Neural cell (in vitro differentiated cells): Measurements from ENCODE around the gene C12orf75. TPM values are rescaled to one million over a fixed set of nuclear protein-coding genes. Genes with fewer than 3 reads are reported as not detected.
"Not testable (repeated sequence)": the region's sequence is repeated elsewhere in the genome, so short reads cannot be mapped to it uniquely, and the experiment has no call there.

Source experiments
- H2AFZ ChIP-seq: fragments of 200-600, 300-800 bp; sonication (generic), shearing (Covaris generic); 2 replicates; pipeline ENCODE4 v1.6.0; 2014; ENCODE audit warnings: low read depth, mild to moderate bottlenecking, antibody characterized with exemption, low read length, moderate library complexity
- H3F3A ChIP-seq: fragments of 200-600 bp; shearing (Covaris generic); 2 replicates; pipeline ENCODE4 v1.6.1; 2016; ENCODE audit warnings: mild to moderate bottlenecking, moderate library complexity, mixed read lengths, antibody characterized with exemption, low read length; ENCODE audit not compliant: insufficient read depth, poor library complexity, severe bottlenecking
- H3K27ac ChIP-seq: fragments of 200-600, 300-800 bp; sonication (generic), shearing (Covaris generic); 2 replicates; pipeline ENCODE4 v1.5.1; 2014; ENCODE audit warnings: mild to moderate bottlenecking, low read length, moderate library complexity
- H3K27me3 ChIP-seq: fragments of 300-800, 200-600 bp; sonication (generic), shearing (Covaris generic); 2 replicates; pipeline ENCODE4 v1.6.0; 2014; ENCODE audit warnings: mild to moderate bottlenecking, low read depth, low read length, moderate library complexity; ENCODE audit not compliant: insufficient read depth
- H3K36me3 ChIP-seq: fragments of 300-800, 200-600 bp; sonication (generic), shearing (Covaris generic); 2 replicates; pipeline ENCODE4 v1.5.1; 2014; ENCODE audit warnings: mild to moderate bottlenecking, antibody characterized with exemption, low read length, moderate library complexity; ENCODE audit not compliant: insufficient read depth
- H3K4me2 ChIP-seq: fragments of 300-800, 200-600 bp; sonication (generic), shearing (Covaris generic); 2 replicates; pipeline ENCODE4 v1.6.0; 2014; ENCODE audit warnings: mild to moderate bottlenecking, low read length
- H3K4me3 ChIP-seq: fragments of 300-800, 200-600 bp; sonication (generic), shearing (Covaris generic); 2 replicates; pipeline ENCODE4 v1.5.1; 2014; ENCODE audit warnings: mild to moderate bottlenecking, low read length, moderate library complexity
- H3K79me2 ChIP-seq: fragments of 200-600 bp; shearing (Covaris generic); replicated peaks from 2 replicates; pipeline ENCODE4 v1.6.0; 2014; ENCODE audit warnings: mild to moderate bottlenecking, low read length, moderate library complexity; ENCODE audit not compliant: insufficient read depth
- H3K9ac ChIP-seq: fragments of 300-800, 200-600 bp; sonication (generic), shearing (Covaris generic); 2 replicates; pipeline ENCODE4 v1.6.1; 2016; ENCODE audit warnings: mild to moderate bottlenecking, low read length, mixed read lengths
- H3K9me2 ChIP-seq: fragments of 200-600 bp; shearing (Covaris generic); 2 replicates; pipeline ENCODE4 v1.6.1; 2016; ENCODE audit warnings: mild to moderate bottlenecking, low read length, mixed read lengths; ENCODE audit not compliant: insufficient read depth
- H3K9me3 ChIP-seq: fragments of 200-600, 300-800 bp; sonication (generic), shearing (Covaris generic); 2 replicates; pipeline ENCODE4 v1.6.1; 2016; ENCODE audit warnings: mild to moderate bottlenecking, mixed run types, low read length, moderate library complexity, mixed read lengths
- H4K20me1 ChIP-seq: fragments of 200-600 bp; shearing (Covaris generic); 2 replicates; pipeline ENCODE4 v1.6.1; 2016; ENCODE audit warnings: mild to moderate bottlenecking, mixed run types; ENCODE audit not compliant: insufficient read depth
- EP300 ChIP-seq: fragments of 450-650 bp; conservative IDR thresholded peaks from 2 replicates; pipeline ENCODE4 v1.6.1; 2014; ENCODE audit warnings: antibody characterized with exemption, mild to moderate bottlenecking, moderate library complexity; ENCODE audit not compliant: poor library complexity, severe bottlenecking
- EZH2 ChIP-seq: fragments of 200-600, 300-800 bp; shearing (Covaris generic), sonication (generic); IDR thresholded peaks from 2 replicates; pipeline ENCODE4 v1.6.1; 2014; ENCODE audit warnings: antibody characterized with exemption, low read length, borderline replicate concordance, mild to moderate bottlenecking; ENCODE audit not compliant: insufficient read depth, poor library complexity, severe bottlenecking
- MXI1 ChIP-seq: fragments of 450-650 bp; conservative IDR thresholded peaks from 2 replicates; pipeline ENCODE4 v1.6.1; 2014; ENCODE audit warnings: antibody characterized with exemption, mild to moderate bottlenecking; ENCODE audit not compliant: poor library complexity, severe bottlenecking
- POLR2AphosphoS5 ChIP-seq: IDR thresholded peaks from 2 replicates; pipeline ENCODE4 v1.6.1; 2012
- RAD21 ChIP-seq: fragments of 450-650 bp; conservative IDR thresholded peaks from 2 replicates; pipeline ENCODE4 v1.6.1; 2014; ENCODE audit warnings: antibody characterized with exemption, mild to moderate bottlenecking, moderate library complexity
- SMC3 ChIP-seq: fragments of 450-650 bp; conservative IDR thresholded peaks from 2 replicates; pipeline ENCODE4 v1.6.1; 2014; ENCODE audit warnings: antibody characterized with exemption, mild to moderate bottlenecking, moderate library complexity; ENCODE audit not compliant: poor library complexity
- TAF1 ChIP-seq: IDR thresholded peaks from 2 replicates; pipeline ENCODE4 v1.6.1; 2012; ENCODE audit warnings: low read depth
- polyA plus RNA-seq: library from polyadenylated mRNA; depleted of rRNA; stranded (reverse); fragments of >200 nt; gene quantifications from 2 replicates; pipeline ENCODE4 v1.2.3, GENCODE V29; 2014
- TF ChIP-seq, protein P1 (sequence below): fragments of 450-650 bp; IDR thresholded peaks from 2 replicates; pipeline ENCODE4 v1.5.1; 2014; ENCODE audit warnings: antibody characterized with exemption, mild to moderate bottlenecking, moderate library complexity; ENCODE audit not compliant: poor library complexity, severe bottlenecking
- TF ChIP-seq, protein P2 (sequence below): IDR thresholded peaks from 2 replicates; pipeline ENCODE4 v1.6.1; 2012; ENCODE audit warnings: borderline replicate concordance

C12orf75 gene
- polyA plus RNA-seq, 1 donor from 2014 or later, result 25.2 TPM

DNA sequence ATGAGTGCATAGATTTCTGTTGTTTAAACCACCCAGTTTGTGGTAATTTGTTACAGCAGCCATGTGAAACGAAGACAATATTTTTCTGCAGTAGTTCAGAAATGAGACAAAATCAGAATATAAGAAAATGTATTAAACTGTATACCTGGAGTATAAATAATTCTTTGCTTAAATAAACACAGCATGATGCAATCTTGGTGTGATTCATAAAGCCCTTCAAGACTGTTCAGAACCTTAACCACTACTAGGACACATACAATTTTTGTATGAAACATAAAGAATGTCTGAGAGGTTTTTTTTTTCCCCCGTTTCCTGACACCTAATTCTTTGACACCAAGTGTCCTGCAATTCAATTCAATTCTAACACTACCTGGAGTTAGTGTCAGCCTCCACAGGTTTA, 10.5 kb downstream of the C12orf75 start:
- H3F3A ChIP-seq, result no peaks in the 10 kb centered on the region
- H3K4me3 ChIP-seq, result no peak overlapping the region
- peaks cover 9% of the 10 kb centered on the region for H3K79me2 ChIP-seq
- no peak overlapping the region for H3K9ac ChIP-seq
- no peak overlapping the region for H3K4me2 ChIP-seq
- H3K9me2 ChIP-seq, result no peaks in the 10 kb centered on the region
- no peak for TF ChIP-seq MXI1
- no peak for TF ChIP-seq SMC3
- TF ChIP-seq TAF1, result no peak
- TF ChIP-seq, protein P1, sequence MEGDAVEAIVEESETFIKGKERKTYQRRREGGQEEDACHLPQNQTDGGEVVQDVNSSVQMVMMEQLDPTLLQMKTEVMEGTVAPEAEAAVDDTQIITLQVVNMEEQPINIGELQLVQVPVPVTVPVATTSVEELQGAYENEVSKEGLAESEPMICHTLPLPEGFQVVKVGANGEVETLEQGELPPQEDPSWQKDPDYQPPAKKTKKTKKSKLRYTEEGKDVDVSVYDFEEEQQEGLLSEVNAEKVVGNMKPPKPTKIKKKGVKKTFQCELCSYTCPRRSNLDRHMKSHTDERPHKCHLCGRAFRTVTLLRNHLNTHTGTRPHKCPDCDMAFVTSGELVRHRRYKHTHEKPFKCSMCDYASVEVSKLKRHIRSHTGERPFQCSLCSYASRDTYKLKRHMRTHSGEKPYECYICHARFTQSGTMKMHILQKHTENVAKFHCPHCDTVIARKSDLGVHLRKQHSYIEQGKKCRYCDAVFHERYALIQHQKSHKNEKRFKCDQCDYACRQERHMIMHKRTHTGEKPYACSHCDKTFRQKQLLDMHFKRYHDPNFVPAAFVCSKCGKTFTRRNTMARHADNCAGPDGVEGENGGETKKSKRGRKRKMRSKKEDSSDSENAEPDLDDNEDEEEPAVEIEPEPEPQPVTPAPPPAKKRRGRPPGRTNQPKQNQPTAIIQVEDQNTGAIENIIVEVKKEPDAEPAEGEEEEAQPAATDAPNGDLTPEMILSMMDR, result no peak
- TF ChIP-seq POLR2AphosphoS5, result no peak
- TF ChIP-seq EZH2, result no peak
- TF ChIP-seq, protein P2, sequence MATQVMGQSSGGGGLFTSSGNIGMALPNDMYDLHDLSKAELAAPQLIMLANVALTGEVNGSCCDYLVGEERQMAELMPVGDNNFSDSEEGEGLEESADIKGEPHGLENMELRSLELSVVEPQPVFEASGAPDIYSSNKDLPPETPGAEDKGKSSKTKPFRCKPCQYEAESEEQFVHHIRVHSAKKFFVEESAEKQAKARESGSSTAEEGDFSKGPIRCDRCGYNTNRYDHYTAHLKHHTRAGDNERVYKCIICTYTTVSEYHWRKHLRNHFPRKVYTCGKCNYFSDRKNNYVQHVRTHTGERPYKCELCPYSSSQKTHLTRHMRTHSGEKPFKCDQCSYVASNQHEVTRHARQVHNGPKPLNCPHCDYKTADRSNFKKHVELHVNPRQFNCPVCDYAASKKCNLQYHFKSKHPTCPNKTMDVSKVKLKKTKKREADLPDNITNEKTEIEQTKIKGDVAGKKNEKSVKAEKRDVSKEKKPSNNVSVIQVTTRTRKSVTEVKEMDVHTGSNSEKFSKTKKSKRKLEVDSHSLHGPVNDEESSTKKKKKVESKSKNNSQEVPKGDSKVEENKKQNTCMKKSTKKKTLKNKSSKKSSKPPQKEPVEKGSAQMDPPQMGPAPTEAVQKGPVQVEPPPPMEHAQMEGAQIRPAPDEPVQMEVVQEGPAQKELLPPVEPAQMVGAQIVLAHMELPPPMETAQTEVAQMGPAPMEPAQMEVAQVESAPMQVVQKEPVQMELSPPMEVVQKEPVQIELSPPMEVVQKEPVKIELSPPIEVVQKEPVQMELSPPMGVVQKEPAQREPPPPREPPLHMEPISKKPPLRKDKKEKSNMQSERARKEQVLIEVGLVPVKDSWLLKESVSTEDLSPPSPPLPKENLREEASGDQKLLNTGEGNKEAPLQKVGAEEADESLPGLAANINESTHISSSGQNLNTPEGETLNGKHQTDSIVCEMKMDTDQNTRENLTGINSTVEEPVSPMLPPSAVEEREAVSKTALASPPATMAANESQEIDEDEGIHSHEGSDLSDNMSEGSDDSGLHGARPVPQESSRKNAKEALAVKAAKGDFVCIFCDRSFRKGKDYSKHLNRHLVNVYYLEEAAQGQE, result no peak
- TF ChIP-seq RAD21, result no peak
- H4K20me1 ChIP-seq, result no peaks in the 10 kb centered on the region
- no peak overlapping the region for H2AFZ ChIP-seq
- peaks cover 5% of the 10 kb centered on the region for H3K9me3 ChIP-seq
- H3K27ac ChIP-seq, result no peak overlapping the region
- H3K36me3 ChIP-seq, result no peaks in the 10 kb centered on the region
- no peaks in the 10 kb centered on the region for H3K27me3 ChIP-seq

GRCh38 chr12:105341620-105342019, 11.1 kb downstream of the C12orf75 start:
- not testable (repeated sequence) for H3F3A ChIP-seq, H3K79me2 ChIP-seq, H3K4me3 ChIP-seq, H3K27me3 ChIP-seq, H4K20me1 ChIP-seq, H3K4me2 ChIP-seq, H3K27ac ChIP-seq, H3K9ac ChIP-seq, H3K9me2 ChIP-seq, H2AFZ ChIP-seq, H3K9me3 ChIP-seq, H3K36me3 ChIP-seq

- Histone ChIP-seq H3K36me3 (no peaks in the 10 kb centered on the region), H3K4me2 (no peak overlapping the region), H4K20me1 (no peaks in the 10 kb centered on the region), H3K9me2 (no peaks in the 10 kb centered on the region), H3K27me3 (no peaks in the 10 kb centered on the region), H3K79me2 (peaks cover 4% of the 10 kb centered on the region), H3K9me3 (peaks cover 5% of the 10 kb centered on the region), H3K4me3 (no peak overlapping the region), H3K27ac (no peak overlapping the region), H2AFZ (no peak overlapping the region), H3K9ac (no peak overlapping the region), H3F3A (no peaks in the 10 kb centered on the region)
- TF ChIP-seq, protein P1, result no peak
- no peak for TF ChIP-seq EP300
- no peak for TF ChIP-seq MXI1
- no peak for TF ChIP-seq POLR2AphosphoS5
- TF ChIP-seq SMC3, result no peak
- no peak for TF ChIP-seq TAF1
- TF ChIP-seq RAD21, result no peak
- TF ChIP-seq, protein P2, result no peak
- TF ChIP-seq EZH2, result no peak
These were observed 12.0 kb downstream of the C12orf75 start for GRCh38 chr12:105342464-105342863.
